ENCODE results near the gene NAT9.

The NAT9 gene

DNA sequence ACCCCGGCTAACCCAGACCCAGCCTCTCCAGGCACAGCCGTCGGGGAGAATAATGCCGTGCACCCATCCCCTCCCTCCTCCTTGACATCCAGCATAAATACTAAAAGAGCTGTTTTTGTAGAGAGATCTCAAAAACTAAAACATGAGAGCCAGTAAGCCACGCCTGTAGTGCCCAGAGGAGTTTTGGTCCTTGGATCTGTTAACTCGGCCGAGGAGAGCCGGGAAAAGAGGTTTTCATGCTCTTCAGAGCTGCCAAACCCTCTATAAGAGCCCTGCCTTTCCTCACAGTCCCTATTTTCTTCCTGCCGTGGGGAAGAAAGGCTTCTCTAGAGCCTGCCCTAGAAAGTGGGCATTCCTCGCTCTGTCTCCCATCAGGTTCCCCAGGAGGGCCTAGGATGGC is 30.2 kb upstream of the NAT9 start:
- in situ Hi-C loops (cut with HindIII; ENCODE audit: low sequenced_read_pairs), result no loop called here

DNA sequence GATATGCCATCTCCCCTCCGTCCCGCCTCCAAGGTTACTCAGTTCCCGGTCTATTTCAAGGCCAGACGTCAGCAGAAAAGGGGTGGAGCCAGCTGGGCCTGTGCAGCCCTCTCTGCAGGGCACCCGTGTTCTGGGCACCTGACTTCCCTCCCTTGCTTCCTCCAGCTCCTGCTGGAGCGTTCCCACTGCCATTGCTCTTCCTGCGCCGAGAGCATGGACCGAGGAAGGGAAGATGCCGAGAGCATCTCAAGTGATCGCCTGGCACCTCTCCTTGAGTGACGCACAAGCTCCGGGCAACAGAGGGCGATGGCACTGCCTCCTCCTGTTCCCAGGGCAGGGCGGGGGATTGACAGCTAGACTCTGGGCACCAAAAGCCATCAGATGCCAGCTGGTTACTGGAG is 29.4 kb upstream of the NAT9 start:
- in situ Hi-C loops (cut with HindIII; ENCODE audit: low sequenced_read_pairs), result no loop called here

DNA sequence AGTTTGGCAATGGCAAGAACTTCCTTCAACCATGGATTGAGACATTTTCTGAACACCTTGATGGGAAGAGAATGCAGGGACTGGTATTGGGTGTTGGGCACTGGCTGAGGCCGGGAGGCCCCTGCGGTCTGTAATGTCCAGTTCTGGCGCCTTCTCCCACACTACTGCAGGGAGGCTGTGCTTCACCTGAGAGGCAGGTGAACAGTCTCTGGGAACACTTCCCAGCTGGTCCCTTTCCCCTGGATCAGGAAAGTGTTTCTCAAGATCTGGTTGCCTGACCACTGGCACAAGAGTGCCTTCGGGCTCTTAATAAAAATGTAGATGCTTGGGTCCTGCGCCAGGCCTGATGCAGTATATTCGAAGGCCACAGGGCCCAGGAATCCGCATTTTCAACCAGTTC is 28.5 kb upstream of the NAT9 start:
- in situ Hi-C loops (cut with HindIII; ENCODE audit: low sequenced_read_pairs), result no loop called here

DNA sequence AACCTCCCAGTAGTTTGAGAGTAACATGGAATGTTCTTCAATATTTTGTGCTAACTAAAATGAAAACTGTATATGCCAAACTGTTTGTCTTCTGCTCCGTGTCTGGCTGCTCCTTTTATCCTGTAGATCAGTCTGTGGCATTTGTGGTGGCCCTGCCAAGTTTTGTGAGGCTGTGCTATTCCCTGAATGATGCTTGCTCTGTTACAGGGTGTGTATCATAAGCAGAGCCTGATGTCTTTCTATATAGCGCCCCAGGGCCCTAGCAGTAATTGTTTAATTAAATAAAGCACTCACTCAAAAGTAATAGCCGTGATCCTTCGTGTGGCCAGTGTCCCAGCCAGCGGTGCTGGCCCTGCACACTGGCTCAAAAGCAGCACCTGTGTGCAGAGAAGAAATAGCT is 27.8 kb upstream of the NAT9 start:
- in situ Hi-C loops (cut with HindIII; ENCODE audit: low sequenced_read_pairs), result no loop called here

DNA sequence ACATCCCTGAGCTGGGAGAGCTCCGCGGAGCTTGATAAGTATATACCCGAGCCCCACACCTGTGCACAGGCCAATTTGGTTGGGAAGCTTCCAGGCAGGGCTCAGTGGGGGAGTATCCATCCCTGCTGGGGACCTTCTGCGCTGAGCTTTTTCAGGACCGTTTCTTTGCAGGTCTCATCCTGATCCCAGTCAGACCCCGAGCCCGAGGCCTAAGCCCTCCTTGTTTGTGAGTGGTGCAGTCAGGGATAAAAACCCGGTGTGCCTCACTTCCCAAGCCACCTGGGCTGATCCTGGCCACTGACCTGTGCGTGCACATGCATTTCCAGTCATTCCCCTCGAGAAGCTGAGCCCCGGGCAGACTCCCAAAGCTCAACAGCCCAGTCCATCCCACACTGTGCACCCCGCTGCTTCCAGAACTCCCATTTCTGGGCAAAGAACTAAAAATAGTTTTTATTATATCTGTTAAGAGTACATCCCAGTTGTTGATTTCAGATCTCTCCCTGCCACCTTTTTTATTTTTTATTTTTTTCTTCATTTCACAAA is 27.3 kb upstream of the NAT9 start:
- in situ Hi-C loops (cut with HindIII; ENCODE audit: low sequenced_read_pairs), result no loop called here

DNA sequence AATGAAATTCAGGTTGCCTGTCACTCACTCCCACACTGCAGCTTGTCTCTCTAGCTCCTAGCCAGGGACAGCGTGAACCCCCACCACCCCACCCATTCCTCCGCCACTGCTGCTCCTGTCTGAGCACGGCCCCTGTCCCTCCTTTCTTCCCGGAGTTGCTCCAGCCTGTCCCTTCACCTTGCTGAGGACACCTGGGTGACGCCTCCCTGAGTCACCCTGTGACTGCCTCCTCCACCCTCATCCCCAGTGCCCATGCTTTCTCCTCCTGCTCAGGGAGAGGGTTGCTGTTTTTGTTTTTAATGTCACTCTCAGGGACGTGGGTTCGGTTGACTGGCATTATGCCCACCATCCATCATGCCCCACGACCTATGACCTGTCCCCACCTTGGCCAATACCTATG is 25.8 kb upstream of the NAT9 start:
- in situ Hi-C loops (cut with HindIII; ENCODE audit: low sequenced_read_pairs), result no loop called here

DNA sequence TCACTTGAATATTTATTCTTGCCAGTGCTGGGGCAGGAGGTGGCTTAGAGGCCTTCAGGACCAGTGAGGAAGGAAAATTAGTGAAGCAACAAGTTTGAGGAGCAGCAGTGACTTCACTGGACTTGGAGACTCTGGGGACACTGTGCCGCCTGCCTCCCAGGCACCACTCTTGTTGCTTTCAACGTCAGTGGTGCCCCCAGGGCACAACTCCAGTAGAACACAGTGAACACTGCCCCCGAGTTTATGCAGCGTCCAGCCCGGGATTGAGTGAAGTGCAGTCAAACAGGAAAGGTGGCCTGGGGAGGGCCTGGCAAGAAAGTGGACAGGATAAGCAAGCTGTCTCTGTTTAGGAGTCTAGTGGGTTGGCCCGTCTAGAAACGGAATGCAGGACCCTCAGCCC is 24.4 kb upstream of the NAT9 start:
- in situ Hi-C loops (cut with HindIII; ENCODE audit: low sequenced_read_pairs), result no loop called here

DNA sequence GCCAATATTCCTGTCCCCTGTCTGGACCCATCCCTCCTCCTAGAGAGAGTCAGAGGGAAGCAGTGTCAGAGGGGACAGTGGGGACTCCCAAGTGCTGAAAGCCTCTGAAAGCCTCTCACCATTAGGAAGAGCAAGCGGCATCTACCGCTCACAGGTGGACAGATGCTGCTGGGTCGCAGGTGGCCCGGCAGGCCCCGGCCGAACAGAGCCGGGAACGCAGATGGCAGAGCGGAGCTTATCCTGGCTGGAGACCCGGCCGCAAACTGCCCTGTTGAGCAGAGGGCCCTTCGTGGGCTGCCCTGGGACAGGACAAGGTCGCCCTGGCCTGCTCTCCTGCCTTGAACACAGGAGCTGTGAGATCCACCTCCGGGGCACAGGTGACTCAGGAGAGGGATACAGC is 23.0 kb upstream of the NAT9 start:
- in situ Hi-C loops (cut with HindIII; ENCODE audit: low sequenced_read_pairs), result no loop called here

DNA sequence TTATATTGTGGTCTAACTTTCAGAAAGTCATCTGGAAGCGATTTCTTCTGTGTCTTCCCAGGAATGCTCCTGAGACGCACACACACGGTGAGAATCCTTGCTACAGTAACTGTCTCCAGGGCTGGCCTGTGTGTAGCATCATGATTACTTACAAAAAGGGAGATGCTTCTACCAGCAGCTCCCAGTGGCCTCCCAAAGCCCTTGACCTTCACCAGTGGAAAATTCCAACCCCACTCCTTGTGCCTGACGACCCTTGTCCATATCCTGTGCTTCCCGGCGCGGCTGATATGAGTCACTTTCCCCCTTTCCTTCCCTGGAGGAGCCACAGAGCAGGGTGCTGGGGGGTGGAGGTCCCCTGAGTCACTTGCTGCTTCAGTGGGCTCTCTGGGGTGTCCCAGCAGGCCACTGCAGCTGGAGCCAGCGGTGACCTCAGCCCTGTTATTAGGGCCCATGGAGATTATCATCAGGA is 22.1 kb upstream of the NAT9 start:
- in situ Hi-C loops (cut with HindIII; ENCODE audit: low sequenced_read_pairs), result no loop called here

DNA sequence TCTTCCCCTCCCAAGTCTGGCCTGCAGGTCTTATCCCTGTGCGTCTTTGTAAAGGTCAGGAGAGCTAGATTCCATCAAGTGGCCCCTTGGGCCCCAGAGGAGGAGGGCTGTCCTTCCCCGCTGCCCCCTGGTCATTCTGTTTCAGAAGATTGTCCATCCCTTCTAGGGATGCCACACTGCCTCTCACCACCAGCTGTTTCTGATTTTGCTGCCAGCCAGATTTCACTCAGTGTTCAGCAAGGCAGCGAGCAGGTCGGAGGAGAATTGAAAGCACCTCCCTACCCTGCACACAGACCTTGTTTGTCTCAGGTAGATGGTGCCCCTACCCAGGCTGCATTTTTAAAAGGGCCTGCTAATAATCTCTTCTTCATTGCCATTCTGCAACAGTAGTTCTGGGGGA is 21.7 kb upstream of the NAT9 start:
- in situ Hi-C loops (cut with HindIII; ENCODE audit: low sequenced_read_pairs), result no loop called here

DNA sequence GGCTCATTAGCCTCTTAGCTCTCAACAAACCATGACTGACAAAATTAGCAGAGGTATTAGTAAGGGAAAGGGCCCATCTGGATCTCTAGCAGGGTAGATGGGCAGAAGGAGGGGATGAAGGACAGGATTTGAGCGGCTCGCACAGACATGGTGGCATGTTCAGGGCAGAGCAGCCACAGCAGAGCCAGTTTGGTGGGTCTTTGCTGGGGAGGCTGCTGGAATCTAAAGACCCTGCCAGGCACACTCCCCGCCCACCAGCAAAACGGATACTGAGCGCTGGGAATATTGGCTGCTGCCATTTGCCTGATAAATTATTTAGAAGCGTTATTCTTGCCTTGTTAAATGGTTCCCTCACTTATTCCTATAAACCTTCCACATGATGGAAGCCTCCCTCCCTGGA is 20.7 kb upstream of the NAT9 start:
- in situ Hi-C loops (cut with HindIII; ENCODE audit: low sequenced_read_pairs), result no loop called here

DNA sequence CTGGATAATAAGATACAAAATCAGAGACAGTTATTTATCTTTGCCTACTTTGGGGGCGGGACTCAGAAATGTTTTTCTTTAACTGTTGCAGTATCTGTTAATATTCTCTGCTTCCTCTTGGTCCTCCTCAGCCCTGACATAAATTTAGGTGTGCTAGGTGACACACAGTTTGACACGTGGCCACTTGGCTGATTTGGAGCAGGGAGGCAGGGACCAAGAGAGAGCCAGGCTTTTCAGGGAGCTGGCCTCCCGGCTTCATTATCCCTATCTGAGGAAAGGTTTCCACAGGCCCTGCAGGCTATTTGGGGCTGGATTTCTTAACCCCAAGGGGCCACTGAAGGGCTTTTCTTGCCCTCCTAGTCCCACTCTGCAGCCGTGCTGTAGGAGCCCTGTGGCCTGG is 20.1 kb upstream of the NAT9 start:
- in situ Hi-C loops (cut with HindIII; ENCODE audit: low sequenced_read_pairs), result no loop called here

DNA sequence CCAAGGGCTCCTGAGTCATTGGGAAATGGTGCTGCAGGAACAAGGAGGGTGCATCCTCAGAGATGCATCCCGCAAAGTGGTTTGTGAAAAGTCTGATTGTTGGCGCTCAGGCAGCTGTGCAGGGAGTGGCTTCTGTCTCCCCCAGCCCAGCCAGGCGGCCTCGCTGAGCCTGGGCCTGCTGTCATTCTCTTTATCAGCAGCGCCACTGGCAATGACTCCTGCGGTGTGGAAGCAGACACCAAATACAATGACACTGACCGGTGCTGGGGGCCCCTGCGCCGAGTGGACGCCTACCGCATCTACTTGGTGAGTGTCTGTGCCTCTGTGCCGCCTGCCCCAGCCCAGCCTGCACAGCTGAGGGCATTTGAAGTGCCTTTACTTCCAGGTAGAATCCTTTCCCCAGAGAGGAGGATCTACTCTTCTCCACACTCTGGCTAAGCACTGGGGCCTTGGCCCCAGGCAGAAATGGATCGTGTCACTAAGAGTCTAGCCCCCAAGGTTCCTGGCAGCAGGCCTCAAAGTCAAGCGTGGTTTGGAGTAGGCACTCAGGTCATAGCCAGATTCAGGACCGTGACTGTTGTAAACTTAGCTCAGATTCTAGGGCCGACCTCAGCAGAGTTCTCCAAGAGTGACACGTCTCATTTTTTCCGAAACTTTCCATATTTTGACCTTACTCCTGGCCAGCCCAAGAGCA is 19.3 kb upstream of the NAT9 start:
- in situ Hi-C loops (cut with HindIII; ENCODE audit: low sequenced_read_pairs), result no loop called here

DNA sequence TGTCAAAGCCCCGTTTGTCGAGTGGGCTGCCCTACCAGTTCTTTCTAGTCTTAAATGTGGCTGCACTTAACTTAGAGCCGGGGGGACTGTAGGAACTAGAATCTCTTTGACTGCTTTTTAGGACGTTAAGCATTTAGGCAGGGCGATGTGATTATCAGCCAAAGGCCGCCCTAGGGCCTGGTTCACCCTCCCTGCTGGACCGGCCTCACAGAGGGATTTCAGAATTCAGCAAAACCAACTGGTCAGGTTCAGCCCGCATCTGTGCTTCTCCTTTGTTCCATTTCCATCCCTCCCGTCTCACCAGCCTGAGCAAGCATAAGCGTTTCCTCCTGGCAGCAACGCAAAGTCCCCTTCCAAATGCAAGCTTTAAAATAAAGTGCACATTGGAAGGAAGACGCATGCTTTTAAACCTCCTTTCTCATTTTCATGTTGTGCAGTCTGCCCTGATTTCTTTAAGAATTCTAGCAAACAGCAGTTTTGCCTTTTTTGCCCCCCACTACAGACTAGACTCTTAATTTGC is 16.5 kb upstream of the NAT9 start:
- in situ Hi-C loops (cut with HindIII; ENCODE audit: low sequenced_read_pairs), result no loop called here

DNA sequence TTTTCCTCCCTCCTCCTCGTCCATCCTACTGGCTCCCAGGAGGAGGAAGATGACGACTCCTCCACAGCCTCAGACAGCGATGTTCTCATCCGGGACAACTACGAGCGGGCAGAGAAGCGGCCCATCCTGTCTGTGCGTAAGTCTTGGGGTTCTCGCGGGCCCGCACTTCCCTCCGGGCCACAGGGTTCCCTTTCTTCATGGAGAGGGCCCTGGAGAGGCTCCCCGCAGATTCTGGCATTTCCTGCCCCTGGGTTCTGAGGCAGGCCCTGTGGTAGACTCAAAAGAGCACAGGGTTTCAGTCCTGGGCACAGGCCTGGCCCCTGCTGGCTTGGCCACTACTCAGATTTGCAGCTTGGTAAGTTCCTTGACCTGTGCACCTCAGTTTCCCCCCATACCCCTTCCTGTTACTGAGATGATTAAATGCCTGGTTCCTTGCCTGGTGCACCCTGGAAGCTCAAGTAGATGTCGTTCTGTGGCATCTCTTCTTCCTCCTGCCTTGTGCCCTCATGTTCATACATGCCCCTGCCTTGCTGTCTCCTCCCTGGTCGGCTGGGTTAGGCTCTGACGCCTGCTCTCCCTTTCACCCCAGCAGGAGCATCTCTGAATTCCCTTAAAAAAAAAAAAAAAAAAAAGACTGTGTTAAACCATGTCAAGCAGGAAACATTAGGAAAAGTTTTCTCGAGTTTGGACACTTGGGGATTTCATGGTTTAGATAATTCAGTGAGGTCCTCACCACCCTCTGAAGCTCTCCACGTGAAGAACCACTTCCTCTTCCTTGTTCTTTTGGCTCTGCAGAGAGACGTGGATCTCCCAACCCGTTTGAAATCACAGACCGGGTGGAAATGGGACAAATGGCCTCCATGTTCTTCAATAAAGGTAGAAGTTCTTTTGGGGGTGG is 14.3 kb upstream of the NAT9 start:
- in situ Hi-C loops (cut with HindIII; ENCODE audit: low sequenced_read_pairs), result no loop called here

DNA sequence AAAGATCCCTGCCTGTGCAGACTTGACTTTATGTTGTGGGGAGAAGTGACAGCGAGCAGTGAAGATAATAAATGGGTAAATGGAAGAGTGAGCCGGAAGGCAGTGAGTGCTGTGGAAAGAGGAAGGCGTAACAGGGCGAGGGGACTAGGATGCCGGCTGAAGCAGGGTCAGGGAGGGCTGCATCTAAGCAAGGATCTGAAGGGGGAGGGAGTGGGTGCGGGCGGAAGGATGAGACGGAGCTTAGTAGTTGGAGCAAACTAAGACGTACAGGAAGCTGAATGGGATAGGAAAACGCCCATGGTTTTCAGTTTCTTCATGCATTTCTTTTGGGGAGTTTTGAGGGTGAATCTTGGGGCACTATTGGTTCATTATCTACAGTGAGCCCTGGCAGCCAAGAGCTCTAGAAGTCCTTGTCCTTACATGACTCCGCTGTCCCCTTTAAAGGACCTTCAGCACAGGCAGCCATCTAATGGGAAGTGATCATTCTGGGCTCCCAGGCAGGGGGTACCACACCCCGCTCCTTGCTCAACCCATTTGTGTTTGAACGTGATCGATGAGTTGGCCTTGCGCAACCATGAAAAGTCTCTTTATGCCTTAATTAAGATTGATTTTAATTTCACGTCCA is 10.4 kb upstream of the NAT9 start:
- in situ Hi-C loops (cut with HindIII; ENCODE audit: low sequenced_read_pairs), result no loop called here

DNA sequence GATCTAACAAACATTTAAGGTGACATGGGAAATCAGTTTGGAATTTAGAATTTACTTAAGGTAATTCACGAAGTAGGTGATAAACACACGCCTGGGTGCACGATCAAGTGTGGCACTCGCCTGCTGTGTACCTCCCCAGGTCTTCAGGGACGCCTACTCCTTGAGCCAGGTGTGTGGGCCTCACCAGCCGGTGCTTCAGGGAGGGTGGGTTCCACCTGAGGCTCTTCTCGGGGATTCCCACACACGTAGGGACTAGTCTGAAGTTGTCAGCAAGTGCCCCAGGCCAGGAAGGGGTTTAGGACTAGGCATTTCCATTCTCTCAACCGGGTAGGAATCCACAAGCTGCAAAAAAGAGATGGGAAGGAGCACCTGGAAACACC is 9.8 kb upstream of the NAT9 start:
- in situ Hi-C loops (cut with HindIII; ENCODE audit: low sequenced_read_pairs), result no loop called here

DNA sequence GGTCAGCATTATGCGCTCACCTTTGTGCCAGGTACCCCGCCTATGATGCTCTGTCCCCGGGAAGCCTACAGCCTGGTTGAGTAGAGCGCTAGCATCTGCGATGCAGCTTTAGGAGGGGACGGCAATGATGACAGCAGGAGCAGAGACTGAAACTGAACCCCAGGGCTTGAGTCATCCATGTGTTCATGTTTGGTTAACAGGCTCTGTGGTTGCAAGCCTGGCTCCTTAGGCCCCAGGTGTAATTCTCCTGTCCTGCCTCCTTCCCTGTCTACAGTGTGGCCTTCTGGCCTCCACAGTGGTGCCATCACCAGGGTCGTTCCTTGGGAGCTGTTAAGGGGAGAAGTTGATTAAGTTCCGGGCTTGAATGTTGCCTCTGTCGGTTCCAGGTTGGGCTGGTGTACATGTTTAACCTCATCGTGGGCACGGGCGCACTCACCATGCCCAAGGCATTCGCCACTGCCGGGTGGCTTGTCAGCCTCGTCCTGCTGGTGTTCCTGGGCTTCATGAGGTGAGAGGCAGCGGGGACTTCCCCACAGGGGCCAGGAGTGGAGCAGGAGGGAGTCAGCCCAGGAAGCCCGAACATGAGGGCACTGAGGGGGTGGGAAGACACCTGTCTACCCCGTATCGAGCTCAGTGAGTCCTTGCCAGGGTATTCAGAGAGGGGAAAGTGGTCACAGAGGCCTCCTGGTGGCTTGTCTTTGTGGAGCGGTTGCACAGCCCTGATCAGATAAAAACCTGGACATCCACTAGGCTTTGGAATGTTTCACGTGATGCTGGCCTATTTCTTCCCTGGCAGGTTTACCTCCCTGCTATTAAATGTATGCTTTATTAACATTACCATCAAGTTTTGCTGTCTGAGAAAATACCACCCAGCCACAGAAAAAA is 9.2 kb upstream of the NAT9 start:
- in situ Hi-C loops (cut with HindIII; ENCODE audit: low sequenced_read_pairs), result no loop called here

DNA sequence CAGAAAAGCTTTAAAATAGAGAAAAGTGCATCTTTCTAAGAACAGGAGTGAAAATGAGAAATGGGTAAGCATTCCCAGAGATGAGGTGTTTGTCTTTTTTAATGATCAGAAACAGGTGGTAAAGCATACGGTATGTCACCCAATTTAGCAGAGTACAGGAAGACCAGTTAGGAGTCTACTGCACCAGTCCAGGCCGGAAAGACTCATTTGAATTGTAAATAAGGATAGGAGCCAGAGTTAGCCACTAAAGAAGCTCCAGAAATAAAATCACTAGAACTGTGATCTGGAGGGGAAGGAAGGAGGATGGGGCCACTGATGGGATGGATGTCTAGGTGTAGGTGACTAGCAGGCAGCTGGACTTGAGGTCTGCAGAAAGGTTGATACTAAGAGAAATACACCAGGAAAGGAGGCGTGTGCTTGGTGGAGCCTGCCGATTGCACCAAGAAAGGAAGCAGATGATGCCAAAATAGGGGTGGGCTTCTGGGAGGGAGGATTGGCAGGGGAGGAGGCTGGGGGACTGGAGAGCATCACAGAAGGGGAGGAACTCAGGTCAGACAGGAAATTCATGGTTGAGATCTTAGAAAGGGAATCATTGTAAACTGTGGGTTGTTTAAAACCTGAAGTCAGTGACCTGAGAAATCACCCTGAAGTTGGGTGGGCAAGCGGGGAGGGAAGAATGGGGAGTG is 8.1 kb upstream of the NAT9 start:
- in situ Hi-C loops (cut with HindIII; ENCODE audit: low sequenced_read_pairs), result no loop called here

DNA sequence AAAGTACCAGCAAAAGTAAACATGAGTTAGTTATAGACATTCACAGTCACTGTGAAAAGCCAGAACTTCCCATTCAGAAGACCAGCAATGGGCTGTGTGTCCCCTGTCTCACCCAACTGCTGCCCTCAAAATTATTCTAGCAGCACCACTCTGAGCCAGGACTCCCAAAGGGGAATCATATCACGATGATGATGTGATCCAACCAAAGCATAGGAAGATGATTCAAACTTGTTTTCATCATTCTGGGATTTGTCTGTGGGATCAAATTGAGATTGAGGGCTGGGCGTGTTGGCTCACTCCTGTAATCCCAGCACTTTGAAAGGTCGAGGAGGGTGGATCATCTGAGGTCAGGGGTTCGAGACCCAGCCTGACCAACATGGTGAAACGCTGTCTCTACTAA is 6.4 kb upstream of the NAT9 start:
- in situ Hi-C loops (cut with HindIII; ENCODE audit: low sequenced_read_pairs), result no loop called here
